Nephron (organoid): ENCODE data around the gene FXYD6.

Source experiments
- H3K27ac Mint-ChIP-seq, 3 experiments: 2 replicates each; pipeline ENCODE4 v1.8.0; 2020; ENCODE audit warnings: mixed read lengths in 3 of 3, mild to moderate bottlenecking in 2 of 3, moderate library complexity in 1 of 3
- H3K27me3 Mint-ChIP-seq: 2 replicates; pipeline ENCODE4 v1.8.0; 2021; ENCODE audit warnings: low read depth, mild to moderate bottlenecking, moderate library complexity, mixed read lengths
- H3K36me3 Mint-ChIP-seq: 2 replicates; pipeline ENCODE4 v1.8.0; 2020; ENCODE audit warnings: low read depth, mixed read lengths
- H3K4me1 Mint-ChIP-seq: 2 replicates; pipeline ENCODE4 v1.8.0; 2020; ENCODE audit warnings: mixed read lengths
- H3K4me3 Mint-ChIP-seq, 3 experiments: 2 replicates each; pipeline ENCODE4 v1.8.0; 2020; ENCODE audit warnings: mild to moderate bottlenecking in 3 of 3, mixed read lengths in 3 of 3, moderate library complexity in 2 of 3
- H3K9me3 Mint-ChIP-seq: 2 replicates; pipeline ENCODE4 v1.8.0; 2020; ENCODE audit warnings: mixed read lengths
- TF ChIP-seq, protein P1 (sequence below), 3 experiments: fragments of 200-600 bp; sonication (generic); IDR thresholded peaks; one replicate each; pipeline ENCODE4 v1.5.0; 2021; ENCODE audit warnings: antibody characterized with exemption in 3 of 3; ENCODE audit not compliant: unreplicated experiment in 3 of 3

FXYD6 gene

GRCh38 chr11:117823294-117823945 is 53.0 kb downstream of the FXYD6 start:
- Mint-ChIP-seq H3K27ac (peak overlapping the region; percentile 91 to 98 (median 98)), H3K4me3 (peak overlapping the region; percentile 74 to 87 (median 76)), H3K9me3 (no peaks in the 10 kb centered on the region), H3K36me3 (peaks cover 4% of the 10 kb centered on the region), H3K27me3 (peaks cover 9% of the 10 kb centered on the region), H3K4me1 (peaks cover 50% of the 10 kb centered on the region)
- TF ChIP-seq, protein P1, sequence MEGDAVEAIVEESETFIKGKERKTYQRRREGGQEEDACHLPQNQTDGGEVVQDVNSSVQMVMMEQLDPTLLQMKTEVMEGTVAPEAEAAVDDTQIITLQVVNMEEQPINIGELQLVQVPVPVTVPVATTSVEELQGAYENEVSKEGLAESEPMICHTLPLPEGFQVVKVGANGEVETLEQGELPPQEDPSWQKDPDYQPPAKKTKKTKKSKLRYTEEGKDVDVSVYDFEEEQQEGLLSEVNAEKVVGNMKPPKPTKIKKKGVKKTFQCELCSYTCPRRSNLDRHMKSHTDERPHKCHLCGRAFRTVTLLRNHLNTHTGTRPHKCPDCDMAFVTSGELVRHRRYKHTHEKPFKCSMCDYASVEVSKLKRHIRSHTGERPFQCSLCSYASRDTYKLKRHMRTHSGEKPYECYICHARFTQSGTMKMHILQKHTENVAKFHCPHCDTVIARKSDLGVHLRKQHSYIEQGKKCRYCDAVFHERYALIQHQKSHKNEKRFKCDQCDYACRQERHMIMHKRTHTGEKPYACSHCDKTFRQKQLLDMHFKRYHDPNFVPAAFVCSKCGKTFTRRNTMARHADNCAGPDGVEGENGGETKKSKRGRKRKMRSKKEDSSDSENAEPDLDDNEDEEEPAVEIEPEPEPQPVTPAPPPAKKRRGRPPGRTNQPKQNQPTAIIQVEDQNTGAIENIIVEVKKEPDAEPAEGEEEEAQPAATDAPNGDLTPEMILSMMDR (IDR thresholded peaks at IDR 0.05; ENCODE audit: unreplicated experiment in 3 of 3) = peak; percentile 45 to 52 (median 46)

- Mint-ChIP-seq H3K27me3 (peaks cover 9% of the 10 kb centered on the region), H3K36me3 (peaks cover 4% of the 10 kb centered on the region), H3K9me3 (no peaks in the 10 kb centered on the region)
Measured at GRCh38 chr11:117822074-117823033, 54.1 kb downstream of the FXYD6 start.

GRCh38 chr11:117821431-117821830 is 55.0 kb downstream of the FXYD6 start:
- Mint-ChIP-seq H3K36me3 (peaks cover 4% of the 10 kb centered on the region), H3K27me3 (peaks cover 5% of the 10 kb centered on the region), H3K4me1 (peaks cover 54% of the 10 kb centered on the region), H3K4me3 (peak overlapping the region in 1 of 3 experiments; percentile 13), H3K27ac (peak overlapping the region in 2 of 3 experiments; percentile 82 to 98), H3K9me3 (no peaks in the 10 kb centered on the region)
- TF ChIP-seq, protein P1 (IDR thresholded peaks at IDR 0.05; ENCODE audit: unreplicated experiment in 3 of 3) = no peak

More at GRCh38 chr11:117822074-117823033, 54.1 kb downstream of the FXYD6 start:
- H3K4me1 Mint-ChIP-seq = peaks cover 53% of the 10 kb centered on the region
- peak overlapping the region; percentile 68 to 87 (median 76) for H3K4me3 Mint-ChIP-seq
- peak overlapping the region; percentile 91 to 98 (median 98) for H3K27ac Mint-ChIP-seq
- TF ChIP-seq, protein P1 (IDR thresholded peaks at IDR 0.05; ENCODE audit: unreplicated experiment in 3 of 3) = peak; percentile 47 to 55 (median 52)

- Mint-ChIP-seq H3K9me3 (no peaks in the 10 kb centered on the region), H3K4me3 (no peak overlapping the region), H3K27ac (peak overlapping the region in 1 of 3 experiments; percentile 89), H3K27me3 (peaks cover 2% of the 10 kb centered on the region), H3K36me3 (peaks cover 4% of the 10 kb centered on the region), H3K4me1 (peaks cover 58% of the 10 kb centered on the region)
- TF ChIP-seq, protein P1 (IDR thresholded peaks at IDR 0.05; ENCODE audit: unreplicated experiment in 3 of 3) = no peak
Measured at GRCh38 chr11:117820516-117820915, 55.9 kb downstream of the FXYD6 start.

- peak overlapping the region; percentile 29 to 89 (median 77) for H3K27ac Mint-ChIP-seq
- H3K9me3 Mint-ChIP-seq = no peaks in the 10 kb centered on the region
- H3K4me3 Mint-ChIP-seq = peak overlapping the region in 2 of 3 experiments; percentile 18 to 29
Measured at GRCh38 chr11:117820071-117820470, 56.4 kb downstream of the FXYD6 start.

More at GRCh38 chr11:117820071-117820470, 56.4 kb downstream of the FXYD6 start:
- peaks cover 57% of the 10 kb centered on the region for H3K4me1 Mint-ChIP-seq
- H3K27me3 Mint-ChIP-seq = no peaks in the 10 kb centered on the region
- H3K36me3 Mint-ChIP-seq = peaks cover 4% of the 10 kb centered on the region
- TF ChIP-seq, protein P1 (IDR thresholded peaks at IDR 0.05; ENCODE audit: unreplicated experiment in 3 of 3) = no peak
